Urinary bladder (tissue), 4 donors: ENCODE results near the gene TTC21A. TPM values are rescaled to one million over a fixed set of nuclear protein-coding genes. Genes with fewer than 3 reads are reported as not detected.
A peak's percentile ranks its signal among the peaks of the same experiment; 100 is the strongest.

Experiments
- DNase-seq: peaks from one replicate; pipeline ENCODE4 v3.0.0-alpha.2; 2015; ENCODE audit errors: extremely low spot score
- H3K27ac ChIP-seq: one replicate; pipeline ENCODE4 v1.5.1; 2013; ENCODE audit warnings: low read depth, mild to moderate bottlenecking, moderate library complexity
- H3K36me3 ChIP-seq: one replicate; pipeline ENCODE4 v1.6.1; 2013; ENCODE audit warnings: mild to moderate bottlenecking, moderate library complexity; ENCODE audit not compliant: insufficient read depth
- H3K4me1 ChIP-seq: one replicate; pipeline ENCODE4 v1.6.1; 2013; ENCODE audit warnings: mild to moderate bottlenecking, moderate library complexity; ENCODE audit not compliant: insufficient read depth
- H3K4me3 ChIP-seq: one replicate; pipeline ENCODE4 v1.5.1; 2013; ENCODE audit warnings: low read depth, low read length
- WGBS: extraction: QIAGEN DNeasy Blood & Tissue Kit; methylation state at CpG from one replicate; pipeline ENCODE4 v1.1.7; 2013; 5-methylcytosine and 5-hydroxymethylcytosine counted together
- polyA plus RNA-seq: library from polyadenylated mRNA; stranded (reverse); fragments of 200-250 nt; gene quantifications from one replicate; pipeline ENCODE4 v1.2.3, GENCODE V29; 2013
- total RNA-seq: library from RNA; depleted of rRNA; stranded (reverse); fragments of >200 nt; gene quantifications from one replicate; pipeline ENCODE4 v1.2.3, GENCODE V29; 2014
- donor health status: healthy with polysubstance abuse.
- donor health status: healthy.

The TTC21A gene
- total and polyA plus RNA-seq, 2 donors: 3.3 to 4.3 TPM

DNA sequence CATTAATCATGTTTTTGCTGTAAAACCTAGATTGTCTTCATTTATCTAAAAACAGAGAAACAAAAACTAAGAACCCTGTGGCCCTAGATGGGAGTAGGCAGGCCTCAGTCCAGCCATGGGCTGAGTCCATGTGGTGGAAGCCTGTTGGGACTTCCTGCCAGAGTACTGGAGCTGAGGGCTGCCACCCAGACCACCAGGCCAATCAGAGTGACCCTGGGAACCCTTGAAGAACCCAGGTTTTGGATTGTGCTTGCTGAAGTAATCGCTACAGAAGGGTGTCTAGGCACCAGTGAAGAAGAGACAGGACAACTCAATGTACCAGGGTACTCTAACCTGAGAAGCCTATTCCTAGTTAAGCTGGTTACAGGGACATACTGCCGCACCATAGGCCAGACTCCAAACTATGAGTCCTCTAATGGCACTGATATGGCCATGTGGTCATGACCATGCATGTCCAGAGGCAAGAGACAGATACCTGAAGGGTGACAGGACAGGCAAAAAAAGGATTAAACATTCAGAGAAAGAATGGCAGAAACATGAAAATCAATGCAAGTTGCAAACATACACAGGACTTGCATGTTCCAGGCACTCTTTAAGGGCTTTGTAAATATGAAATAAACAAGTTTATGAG, 33.0 kb downstream of the TTC21A start:
- Histone ChIP-seq H3K4me1 (no peaks in the 10 kb centered on the region), H3K36me3 (peaks cover 2% of the 10 kb centered on the region), H3K4me3 (no peak overlapping the region), H3K27ac (no peak overlapping the region)
- 97% methylated on average over 2 of the region's 2 CpGs for WGBS
- no peak for DNase-seq

DNA sequence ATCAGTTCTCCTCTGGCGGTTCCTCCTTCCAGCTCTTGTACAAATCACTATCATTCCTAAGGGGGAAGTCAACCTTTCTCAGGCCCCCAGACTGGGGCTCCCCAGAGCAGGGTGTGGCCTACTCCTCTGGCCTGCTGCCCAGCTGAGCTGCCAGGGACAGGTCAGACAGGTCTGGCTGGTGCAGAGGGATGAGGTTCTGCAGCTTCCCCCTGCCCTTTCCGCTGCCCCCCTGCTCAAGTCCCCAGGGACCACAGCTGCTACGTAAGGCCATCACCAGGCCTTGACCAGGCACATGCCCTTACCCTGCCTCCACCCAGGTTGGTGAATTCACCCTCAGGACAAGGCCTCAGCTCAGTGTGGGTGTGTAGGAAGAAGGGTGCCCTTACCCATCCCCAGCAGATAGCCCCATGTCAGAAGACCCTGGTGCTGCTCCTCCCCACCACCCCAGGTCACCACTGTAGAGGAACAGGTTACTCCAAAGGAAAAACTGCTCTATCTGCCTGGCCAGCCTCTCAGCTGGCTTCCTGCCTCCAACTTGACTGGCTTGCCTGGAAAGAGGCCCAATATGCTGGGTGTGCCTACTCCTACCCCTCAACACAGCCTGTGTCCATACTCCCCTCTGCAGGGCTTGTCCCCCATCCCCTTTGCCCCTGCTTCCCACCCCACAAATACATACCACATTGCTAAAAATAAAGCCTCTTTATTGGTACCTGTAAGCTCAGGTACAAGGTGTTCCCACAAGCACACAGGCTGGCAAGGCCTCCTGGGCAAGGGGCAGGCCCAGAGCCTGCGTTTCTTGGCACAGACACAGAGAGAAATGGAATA, 33.9 kb downstream of the TTC21A start:
- Histone ChIP-seq H3K27ac (peak overlapping the region; percentile 78), H3K36me3 (peaks cover 2% of the 10 kb centered on the region), H3K4me3 (no peak overlapping the region), H3K4me1 (no peaks in the 10 kb centered on the region)
- no peak for DNase-seq
- WGBS: 41% methylated on average over 4 of the region's 4 CpGs

DNA sequence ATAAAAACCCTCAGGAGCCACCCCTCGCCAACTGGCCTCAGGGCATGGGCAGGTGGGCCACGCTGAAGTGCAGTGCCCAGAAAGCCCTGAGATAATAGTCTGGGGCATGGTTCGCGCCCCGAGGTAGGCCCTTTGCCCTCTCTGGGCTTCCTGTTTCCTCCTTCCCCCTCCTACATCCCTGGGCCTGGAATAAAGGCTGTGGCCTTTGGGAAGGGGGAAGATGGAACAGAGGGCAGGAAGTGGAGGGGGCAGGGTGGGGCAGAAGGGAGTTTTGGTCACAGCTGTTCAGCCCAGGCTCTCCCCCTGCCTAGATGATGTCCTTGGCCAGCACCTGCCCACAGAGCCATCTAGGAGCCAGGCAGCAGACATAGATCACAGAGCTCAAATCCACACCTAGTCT, 34.6 kb downstream of the TTC21A start:
- H3K4me1 ChIP-seq: no peaks in the 10 kb centered on the region
- H3K4me3 ChIP-seq: no peak overlapping the region
- no peak for DNase-seq
- H3K36me3 ChIP-seq: peaks cover 2% of the 10 kb centered on the region
- 78% methylated on average over 5 of the region's 5 CpGs for WGBS
- peak overlapping the region; percentile 78 for H3K27ac ChIP-seq

DNA sequence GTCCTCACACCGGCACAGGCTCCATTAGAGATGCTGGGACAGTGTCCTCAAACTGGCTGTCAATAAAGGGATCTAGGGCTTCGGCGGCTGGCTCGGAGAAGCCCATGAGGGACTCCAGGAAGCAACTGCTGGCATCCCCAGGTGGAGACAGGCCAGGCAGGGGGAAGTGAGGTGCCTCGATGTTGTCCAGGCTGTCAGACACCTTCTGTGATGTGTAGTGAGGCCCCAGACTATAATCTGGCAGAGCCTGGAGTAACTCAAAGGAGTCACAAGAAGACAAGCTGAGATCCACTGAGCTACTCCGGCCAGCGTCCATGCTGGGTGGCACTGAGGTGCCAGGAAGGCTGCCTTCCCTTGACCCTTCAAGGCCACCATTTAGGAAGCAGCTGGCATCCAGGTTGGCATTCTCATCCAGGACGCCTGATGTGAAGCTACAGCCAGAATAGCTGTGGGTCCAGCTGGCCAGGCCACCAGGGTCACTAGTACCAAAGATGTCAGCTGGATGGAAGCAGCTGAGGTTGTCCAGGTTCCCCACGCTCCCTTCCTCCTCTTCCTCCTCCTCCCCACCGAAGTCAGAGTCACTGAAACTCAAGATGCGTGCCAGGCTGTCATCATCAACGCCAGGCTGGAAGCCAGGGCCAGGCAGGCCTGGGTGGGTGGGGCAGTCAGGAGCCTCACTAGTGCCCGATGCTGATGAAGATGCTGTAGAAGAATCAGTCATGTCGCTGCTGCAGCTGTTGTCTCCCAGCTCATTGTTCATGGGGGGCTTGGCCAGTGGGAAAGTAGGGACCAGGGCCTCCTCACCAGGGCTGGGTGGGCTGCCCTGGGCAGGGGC, 35.8 kb downstream of the TTC21A start:
- H3K36me3 ChIP-seq: peaks cover 2% of the 10 kb centered on the region
- H3K27ac ChIP-seq: no peak overlapping the region
- WGBS: 75% methylated on average over 14 of the region's 14 CpGs

DNA sequence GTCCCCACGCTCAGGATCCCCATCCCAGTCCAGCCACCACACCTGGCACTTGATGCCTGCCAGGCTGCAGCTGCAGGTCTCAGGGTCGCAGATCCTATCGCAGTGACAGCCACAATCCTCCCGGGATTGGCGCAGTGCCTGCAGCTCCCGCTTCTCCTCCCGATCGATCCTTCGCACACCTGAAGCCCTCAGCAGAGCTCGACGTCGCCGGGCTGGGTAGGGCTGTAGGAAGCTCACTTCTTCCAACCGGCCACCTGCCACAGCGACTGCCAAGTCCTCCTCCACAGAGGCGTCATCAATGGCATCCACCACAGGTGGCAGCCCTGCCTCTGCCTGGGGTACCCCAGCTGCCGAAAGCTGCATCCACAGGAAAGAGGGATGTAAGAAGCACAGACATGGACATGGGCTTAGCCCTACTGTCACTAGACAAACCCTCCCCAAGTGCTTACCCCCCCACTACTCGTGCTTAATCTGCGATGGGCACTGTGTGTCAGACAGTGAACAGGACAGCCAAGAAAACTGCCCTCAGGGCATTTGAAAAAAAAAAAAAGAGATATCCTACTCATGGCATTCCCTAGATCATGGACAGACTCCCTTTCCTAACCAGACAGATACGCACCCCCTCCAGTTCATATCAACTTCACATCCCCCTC, 36.7 kb downstream of the TTC21A start:
- no peak for DNase-seq
- no peaks in the 10 kb centered on the region for H3K4me1 ChIP-seq
- 87% methylated on average over 20 of the region's 20 CpGs for WGBS
- no peak overlapping the region for H3K27ac ChIP-seq
- H3K4me3 ChIP-seq: no peak overlapping the region
- peaks cover 2% of the 10 kb centered on the region for H3K36me3 ChIP-seq

More for the DNA sequence above, 35.8 kb downstream of the TTC21A start:
- Histone ChIP-seq H3K4me1 (no peaks in the 10 kb centered on the region), H3K4me3 (no peak overlapping the region)
- no peak for DNase-seq

DNA sequence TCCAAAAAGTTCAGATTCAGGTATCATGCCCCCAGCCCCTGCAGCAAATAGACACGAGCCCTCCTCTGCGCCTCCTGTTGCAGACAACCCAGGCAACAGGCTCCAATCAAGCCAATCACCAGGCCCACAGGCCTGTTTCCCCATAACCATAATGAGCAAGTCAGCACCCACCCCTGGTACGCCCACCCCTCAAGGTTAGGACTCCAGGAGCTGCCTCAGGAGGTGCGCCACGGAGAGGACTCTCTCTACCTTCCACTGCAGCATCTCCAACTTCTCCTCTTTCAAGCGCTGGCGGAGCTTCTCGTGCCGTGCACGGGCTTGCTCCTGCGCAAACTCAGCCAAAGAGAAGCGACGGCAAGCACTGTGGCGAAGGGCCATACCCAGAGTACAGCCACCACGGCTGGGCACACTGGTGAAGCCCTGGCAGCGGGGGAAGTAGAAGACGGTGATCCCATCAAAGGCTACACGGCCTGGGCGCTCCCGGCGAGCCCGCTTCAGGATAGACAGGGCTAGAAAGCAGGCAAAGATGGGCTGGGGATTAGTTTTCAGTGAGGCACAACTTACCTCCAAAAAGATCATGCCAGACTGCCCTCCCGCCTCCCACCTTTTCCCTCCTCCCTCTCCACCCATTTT, 37.4 kb downstream of the TTC21A start:
- Histone ChIP-seq H3K4me3 (no peak overlapping the region), H3K4me1 (no peaks in the 10 kb centered on the region), H3K27ac (no peak overlapping the region), H3K36me3 (peaks cover 2% of the 10 kb centered on the region)
- 96% methylated on average over 23 of the region's 23 CpGs for WGBS
- no peak for DNase-seq

DNA sequence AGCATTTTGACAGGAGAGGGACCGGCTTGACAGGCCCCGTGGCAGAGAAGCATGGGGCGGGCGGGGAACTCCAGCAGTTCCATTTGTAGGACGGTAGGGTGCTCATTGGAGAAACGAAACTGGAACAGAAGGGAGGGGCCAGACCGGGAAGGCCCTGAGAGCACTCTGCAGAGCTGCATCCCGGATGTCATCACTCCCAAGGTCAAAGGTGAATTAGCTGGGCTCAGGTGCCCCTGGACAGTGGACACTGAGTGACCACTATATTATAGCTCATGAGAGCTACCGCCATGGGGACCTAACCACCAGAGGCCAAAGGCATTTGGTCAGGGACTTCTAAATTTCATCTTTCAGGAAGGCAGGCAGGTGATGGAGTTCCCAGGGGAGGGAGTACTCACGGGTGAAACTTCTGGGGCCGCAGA, 38.6 kb downstream of the TTC21A start:
- Histone ChIP-seq H3K4me3 (no peak overlapping the region), H3K27ac (peak overlapping the region; percentile 87), H3K4me1 (no peaks in the 10 kb centered on the region), H3K36me3 (peaks cover 2% of the 10 kb centered on the region)
- 64% methylated on average over 11 of the region's 11 CpGs for WGBS
- no peak for DNase-seq

DNA sequence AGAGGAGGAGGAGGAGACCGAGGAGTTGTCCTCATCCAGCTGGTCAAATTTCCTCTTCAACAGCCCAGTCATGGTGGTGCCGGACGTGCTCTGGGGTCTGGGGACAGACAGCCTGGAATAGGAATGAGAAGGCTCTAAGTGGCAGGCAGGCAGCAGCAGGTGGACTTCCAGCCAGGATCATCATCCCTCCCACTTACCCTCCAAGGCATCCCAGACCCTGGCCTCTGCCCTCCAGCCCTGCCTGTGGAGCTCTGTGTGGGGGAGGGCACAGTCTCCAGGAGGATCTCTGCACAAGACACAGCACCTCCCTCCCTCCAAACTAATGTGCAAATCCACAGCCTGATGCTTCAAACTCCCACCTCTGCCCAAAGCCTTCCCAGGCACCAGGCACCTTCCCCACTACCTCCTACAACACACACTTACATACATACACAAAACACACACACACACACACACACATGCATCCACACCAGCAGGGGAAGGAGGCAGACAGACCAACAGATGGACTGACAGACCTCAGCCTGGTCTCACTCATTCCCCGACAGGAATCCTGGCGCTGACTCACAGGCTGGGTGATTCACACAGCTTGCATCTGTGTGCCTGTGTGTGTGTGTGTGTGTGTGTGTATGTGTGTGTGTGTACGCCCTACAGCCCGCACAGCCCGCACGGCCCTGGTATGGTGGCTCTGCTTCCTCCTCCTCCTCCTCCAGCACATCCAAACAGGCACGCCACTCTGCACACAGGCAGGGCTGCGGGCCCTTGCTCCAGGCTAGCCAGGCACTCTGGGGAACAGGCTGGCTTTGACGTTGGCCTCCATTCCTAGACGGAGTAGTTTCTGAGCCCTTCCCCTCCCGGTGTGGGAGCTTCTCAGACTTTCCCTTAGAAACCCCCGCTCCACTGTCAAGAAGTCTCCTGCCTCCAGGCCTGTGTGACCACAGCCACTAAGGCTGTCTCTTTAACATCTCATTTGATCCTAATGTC, 39.4 kb downstream of the TTC21A start:
- H3K36me3 ChIP-seq: peaks cover 2% of the 10 kb centered on the region
- peak overlapping the region; percentile 87 for H3K27ac ChIP-seq
- no peak for DNase-seq
- H3K4me1 ChIP-seq: no peaks in the 10 kb centered on the region
- no peak overlapping the region for H3K4me3 ChIP-seq
- WGBS: 16% methylated on average over 15 of the region's 15 CpGs

DNA sequence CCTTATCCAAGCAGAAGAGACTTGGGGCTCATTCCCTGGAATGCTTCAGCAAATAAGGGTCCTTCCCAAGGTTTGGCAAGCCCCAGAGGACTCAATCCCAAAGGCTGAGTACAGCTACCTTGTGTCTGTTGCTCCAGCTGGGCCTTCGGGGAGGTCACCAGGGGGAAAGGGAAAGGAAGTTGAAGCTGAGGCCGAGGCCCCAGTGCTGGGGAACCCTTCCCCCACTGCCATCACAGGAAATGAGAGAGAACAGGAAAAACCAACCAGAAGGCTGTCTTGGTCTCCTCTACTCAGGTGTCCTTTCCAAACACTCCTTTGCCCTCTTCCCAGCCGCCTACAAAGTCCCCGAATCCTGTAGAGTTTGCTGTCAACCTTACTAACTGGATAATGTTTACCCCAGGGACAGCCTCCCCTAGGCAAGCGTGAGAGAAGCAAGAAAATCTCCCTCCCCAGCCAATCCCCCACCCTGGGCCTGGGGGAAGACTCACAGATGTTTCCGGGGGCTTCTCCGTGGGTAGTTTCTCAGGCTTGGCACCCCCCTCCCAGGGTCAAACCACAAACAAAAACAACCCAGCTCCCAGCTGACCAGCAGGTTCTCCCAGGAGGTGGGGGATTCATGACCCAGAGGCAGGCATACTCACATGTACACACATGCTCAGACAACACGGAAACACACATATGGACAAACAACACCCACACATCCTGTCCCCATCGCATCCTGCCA, 40.4 kb downstream of the TTC21A start:
- H3K4me3 ChIP-seq: no peak overlapping the region
- H3K4me1 ChIP-seq: no peaks in the 10 kb centered on the region
- no peak for DNase-seq
- peak overlapping the region; percentile 87 for H3K27ac ChIP-seq
- peaks cover 2% of the 10 kb centered on the region for H3K36me3 ChIP-seq
- WGBS: 32% methylated on average over 9 of the region's 9 CpGs

DNA sequence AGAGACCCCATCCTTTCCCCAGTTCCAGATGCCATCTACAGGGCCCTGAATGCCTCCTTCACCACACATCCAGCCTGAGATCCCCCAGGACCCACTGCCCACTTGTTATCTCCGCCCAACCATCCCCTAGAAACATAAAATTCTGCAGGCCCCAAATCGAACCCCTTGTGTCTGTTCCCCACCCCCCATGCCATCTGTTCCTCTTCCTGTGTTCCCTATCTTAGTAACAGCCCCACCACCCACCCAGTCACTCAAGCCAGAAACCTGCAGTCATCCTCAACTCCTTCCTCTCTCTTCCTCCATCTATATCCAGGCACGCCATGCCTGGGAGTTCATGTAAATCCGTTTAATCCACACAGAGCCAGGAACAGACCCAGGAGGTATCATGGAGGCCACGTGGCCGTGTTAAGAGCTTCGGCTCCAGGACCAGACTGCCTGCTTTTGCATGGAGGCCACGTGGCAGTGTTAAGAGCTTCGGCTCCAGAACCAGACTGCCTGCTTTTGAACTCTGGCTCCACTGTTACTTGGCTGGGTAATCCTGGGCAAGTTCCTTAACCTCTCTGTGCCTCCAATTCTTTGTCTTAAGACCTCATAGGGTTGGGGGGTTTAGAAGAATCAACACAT, 41.1 kb downstream of the TTC21A start:
- Histone ChIP-seq H3K4me3 (no peak overlapping the region), H3K4me1 (no peaks in the 10 kb centered on the region), H3K36me3 (peaks cover 2% of the 10 kb centered on the region), H3K27ac (peak overlapping the region; percentile 87)
- 29% methylated on average over 9 of the region's 9 CpGs for WGBS
- no peak for DNase-seq

DNA sequence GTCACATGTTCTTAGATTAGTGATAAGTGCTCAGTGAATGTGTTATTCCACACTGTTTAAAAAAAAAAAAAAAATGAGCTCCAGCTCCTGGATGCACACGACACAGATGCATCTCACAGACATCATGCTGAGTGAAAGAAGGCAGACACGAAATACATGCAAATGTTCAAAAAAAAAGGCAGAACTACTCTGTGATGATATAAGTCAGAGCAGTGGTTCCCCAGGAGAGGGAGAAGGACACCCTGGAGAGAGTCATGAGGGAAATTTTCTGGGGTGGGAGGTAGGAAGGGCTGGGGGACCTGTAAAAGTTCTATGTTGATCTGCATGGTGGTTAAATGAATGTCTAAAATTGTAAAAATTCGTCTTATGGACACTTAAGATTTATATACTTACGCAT, 41.6 kb downstream of the TTC21A start:
- DNase-seq: no peak
- no peak overlapping the region for H3K4me3 ChIP-seq
- H3K36me3 ChIP-seq: peaks cover under 1% of the 10 kb centered on the region
- no peaks in the 10 kb centered on the region for H3K4me1 ChIP-seq
- no peak overlapping the region for H3K27ac ChIP-seq
- 62% methylated on average over 4 of the region's 4 CpGs for WGBS
